ENCODE data around the gene TMEM14A. TPM values are rescaled to one million over a fixed set of nuclear protein-coding genes. Genes with fewer than 3 reads are reported as not detected.

TMEM14A gene
- total and polyA plus RNA-seq, 9 of the 15 experiments (the other 6 are each of a cell fraction or from before 2014, with no cell fraction given), result 3.5 to 43.3 (median 8.5) TPM

DNA sequence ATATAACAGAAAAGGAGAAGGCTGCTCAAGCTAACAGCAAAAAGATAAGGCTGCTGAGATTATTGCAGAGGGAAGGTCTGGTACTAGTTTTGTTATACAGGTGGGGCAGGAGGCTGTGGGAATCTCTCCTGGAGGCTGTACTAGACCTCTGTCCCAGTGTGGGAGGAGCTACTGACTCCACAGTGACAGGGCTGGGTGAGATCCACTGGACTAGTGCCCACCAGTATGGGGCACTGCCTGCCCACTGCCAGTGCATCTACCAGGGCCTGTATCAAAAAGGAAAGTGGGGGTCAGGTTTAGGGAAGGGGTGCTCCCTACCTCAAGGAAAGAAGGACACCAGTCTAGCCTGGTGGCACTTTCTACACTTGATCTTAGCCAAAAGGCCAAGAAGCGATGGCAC lies 62.3 kb downstream of the TMEM14A start (continued):
- TF ChIP-seq, protein P1, sequence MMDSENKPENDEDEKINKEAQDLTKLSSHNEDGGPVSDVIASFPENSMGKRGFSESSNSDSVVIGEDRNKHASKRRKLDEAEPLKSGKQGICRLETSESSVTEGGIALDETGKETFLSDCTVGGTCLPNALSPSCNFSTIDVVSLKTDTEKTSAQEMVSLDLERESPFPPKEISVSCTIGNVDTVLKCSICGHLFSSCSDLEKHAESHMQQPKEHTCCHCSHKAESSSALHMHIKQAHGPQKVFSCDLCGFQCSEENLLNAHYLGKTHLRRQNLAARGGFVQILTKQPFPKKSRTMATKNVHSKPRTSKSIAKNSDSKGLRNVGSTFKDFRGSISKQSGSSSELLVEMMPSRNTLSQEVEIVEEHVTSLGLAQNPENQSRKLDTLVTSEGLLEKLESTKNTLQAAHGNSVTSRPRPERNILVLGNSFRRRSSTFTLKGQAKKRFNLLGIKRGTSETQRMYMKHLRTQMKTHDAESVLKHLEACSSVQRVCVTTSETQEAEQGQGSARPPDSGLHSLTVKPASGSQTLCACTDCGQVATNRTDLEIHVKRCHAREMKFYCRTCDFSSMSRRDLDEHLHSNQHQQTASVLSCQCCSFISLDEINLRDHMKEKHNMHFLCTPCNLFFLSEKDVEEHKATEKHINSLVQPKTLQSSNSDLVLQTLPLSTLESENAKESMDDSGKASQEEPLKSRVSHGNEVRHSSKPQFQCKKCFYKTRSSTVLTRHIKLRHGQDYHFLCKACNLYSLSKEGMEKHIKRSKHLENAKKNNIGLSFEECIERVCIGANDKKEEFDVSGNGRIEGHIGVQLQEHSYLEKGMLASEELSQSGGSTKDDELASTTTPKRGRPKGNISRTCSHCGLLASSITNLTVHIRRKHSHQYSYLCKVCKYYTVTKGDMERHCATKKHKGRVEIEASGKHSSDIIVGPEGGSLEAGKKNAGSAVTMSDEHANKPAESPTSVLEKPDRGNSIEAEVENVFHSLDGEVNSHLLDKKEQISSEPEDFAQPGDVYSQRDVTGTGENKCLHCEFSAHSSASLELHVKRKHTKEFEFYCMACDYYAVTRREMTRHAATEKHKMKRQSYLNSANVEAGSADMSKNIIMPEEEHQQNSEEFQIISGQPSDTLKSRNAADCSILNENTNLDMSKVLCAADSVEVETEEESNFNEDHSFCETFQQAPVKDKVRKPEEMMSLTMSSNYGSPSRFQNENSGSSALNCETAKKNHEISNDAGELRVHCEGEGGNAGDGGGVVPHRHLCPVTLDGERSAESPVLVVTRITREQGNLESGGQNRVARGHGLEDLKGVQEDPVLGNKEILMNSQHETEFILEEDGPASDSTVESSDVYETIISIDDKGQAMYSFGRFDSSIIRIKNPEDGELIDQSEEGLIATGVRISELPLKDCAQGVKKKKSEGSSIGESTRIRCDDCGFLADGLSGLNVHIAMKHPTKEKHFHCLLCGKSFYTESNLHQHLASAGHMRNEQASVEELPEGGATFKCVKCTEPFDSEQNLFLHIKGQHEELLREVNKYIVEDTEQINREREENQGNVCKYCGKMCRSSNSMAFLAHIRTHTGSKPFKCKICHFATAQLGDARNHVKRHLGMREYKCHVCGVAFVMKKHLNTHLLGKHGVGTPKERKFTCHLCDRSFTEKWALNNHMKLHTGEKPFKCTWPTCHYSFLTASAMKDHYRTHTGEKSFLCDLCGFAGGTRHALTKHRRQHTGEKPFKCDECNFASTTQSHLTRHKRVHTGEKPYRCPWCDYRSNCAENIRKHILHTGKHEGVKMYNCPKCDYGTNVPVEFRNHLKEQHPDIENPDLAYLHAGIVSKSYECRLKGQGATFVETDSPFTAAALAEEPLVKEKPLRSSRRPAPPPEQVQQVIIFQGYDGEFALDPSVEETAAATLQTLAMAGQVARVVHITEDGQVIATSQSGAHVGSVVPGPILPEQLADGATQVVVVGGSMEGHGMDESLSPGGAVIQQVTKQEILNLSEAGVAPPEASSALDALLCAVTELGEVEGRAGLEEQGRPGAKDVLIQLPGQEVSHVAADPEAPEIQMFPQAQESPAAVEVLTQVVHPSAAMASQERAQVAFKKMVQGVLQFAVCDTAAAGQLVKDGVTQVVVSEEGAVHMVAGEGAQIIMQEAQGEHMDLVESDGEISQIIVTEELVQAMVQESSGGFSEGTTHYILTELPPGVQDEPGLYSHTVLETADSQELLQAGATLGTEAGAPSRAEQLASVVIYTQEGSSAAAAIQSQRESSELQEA (IDR thresholded peaks at IDR 0.05; ENCODE audit: low read depth), result no peak
- TF ChIP-seq CEBPB (tag; IDR thresholded peaks at IDR 0.05) (no peak), SPI1 (IDR thresholded peaks at IDR 0.05; ENCODE audit: borderline replicate concordance, low read depth, low read length) (no peak), SMARCB1 (IDR thresholded peaks at IDR 0.05; ENCODE audit: insufficient read length, low read depth) (no peak), EHMT2 (IDR thresholded peaks at IDR 0.05) (no peak)
- TF ChIP-seq, protein P2, sequence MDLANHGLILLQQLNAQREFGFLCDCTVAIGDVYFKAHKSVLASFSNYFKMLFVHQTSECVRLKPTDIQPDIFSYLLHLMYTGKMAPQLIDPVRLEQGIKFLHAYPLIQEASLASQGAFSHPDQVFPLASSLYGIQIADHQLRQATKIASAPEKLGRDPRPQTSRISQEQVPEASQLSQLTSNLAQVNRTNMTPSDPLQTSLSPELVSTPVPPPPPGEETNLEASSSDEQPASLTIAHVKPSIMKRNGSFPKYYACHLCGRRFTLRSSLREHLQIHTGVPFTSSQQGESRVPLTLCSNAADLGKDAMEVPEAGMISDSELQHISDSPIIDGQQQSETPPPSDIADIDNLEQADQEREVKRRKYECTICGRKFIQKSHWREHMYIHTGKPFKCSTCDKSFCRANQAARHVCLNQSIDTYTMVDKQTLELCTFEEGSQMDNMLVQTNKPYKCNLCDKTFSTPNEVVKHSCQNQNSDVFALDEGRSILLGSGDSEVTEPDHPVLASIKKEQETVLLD (IDR thresholded peaks at IDR 0.05), result no peak

Data from K562 (cell line).